Body of pancreas (tissue), 4 donors: ENCODE measurements around the gene KLRC1.

Experiments
- POLR2A ChIP-seq, 3 donors: fragments of 450-650 bp; IDR thresholded peaks; one replicate each; pipeline ENCODE4 v1.6.1; 2016; ENCODE audit warnings: antibody characterized with exemption in 3 of 3, mild to moderate bottlenecking in 2 of 3
- TF ChIP-seq, protein P1 (sequence below), 7 experiments: fragments of 450-650 bp in 4 of 7; fragments of 200-600 bp in 3 of 7; sonication (generic) in 3 of 7; IDR thresholded peaks; one replicate each; pipeline ENCODE4 v1.5.1; 2016 to 2019; ENCODE audit warnings: antibody characterized with exemption in 7 of 7

DNA sequence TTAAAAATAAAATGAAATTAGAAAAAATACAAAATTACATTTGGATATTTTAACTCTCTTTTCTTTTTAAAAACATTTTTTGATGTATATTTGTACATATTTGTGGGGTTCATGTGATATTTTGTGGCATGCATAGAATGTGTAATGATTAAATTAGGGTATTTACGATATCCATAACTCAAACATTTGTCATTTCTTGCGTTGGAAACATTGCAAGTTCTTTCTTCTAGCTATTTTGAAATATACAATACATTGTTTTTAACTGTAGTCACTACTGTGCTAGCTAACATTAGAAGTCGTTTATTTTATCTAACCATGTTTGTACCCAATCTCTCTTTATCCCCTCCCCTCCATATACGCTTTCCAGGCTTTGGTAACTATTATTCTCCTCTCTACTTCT is 38.6 kb upstream of the KLRC1 start:
- TF ChIP-seq, protein P1, sequence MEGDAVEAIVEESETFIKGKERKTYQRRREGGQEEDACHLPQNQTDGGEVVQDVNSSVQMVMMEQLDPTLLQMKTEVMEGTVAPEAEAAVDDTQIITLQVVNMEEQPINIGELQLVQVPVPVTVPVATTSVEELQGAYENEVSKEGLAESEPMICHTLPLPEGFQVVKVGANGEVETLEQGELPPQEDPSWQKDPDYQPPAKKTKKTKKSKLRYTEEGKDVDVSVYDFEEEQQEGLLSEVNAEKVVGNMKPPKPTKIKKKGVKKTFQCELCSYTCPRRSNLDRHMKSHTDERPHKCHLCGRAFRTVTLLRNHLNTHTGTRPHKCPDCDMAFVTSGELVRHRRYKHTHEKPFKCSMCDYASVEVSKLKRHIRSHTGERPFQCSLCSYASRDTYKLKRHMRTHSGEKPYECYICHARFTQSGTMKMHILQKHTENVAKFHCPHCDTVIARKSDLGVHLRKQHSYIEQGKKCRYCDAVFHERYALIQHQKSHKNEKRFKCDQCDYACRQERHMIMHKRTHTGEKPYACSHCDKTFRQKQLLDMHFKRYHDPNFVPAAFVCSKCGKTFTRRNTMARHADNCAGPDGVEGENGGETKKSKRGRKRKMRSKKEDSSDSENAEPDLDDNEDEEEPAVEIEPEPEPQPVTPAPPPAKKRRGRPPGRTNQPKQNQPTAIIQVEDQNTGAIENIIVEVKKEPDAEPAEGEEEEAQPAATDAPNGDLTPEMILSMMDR (IDR thresholded peaks at IDR 0.05), result no peak
- no peak for TF ChIP-seq POLR2A (IDR thresholded peaks at IDR 0.05)
